VCaP (cell line): ENCODE results near the gene EIF3CL.
"Not testable (repeated sequence)": the region's sequence is repeated elsewhere in the genome, so short reads cannot be mapped to it uniquely, and the experiment has no call there.

Experiments used
- H3K27ac ChIP-seq: fragments of 450-650 bp; 2 replicates; pipeline ENCODE4 v1.5.1; 2017

Gene EIF3CL

DNA sequence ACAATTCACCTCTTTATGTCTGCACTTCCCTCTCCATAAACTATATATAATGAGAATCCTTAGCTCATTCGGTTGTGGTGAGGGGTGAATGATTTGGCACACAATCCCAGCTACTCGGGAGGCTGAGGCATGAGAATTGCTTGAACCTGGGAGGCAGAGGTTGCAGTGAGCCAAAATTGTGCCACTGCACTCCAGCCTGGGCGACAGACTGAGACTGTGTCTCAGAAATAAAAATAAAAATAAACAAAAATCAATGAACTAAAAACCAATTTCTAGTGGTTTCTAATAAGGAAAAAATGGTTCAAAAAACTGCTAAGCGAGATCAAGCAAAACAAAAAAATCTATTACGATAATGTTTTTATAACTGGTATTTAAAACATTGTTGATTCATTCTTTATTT, 40.2 kb downstream of the EIF3CL start, which contains the start of gene NPIPB6:
Gene NPIPB6, minus strand, starts transcription at position 101 of the 400 bp plus-strand sequence. CDS start 686 bp downstream, outside the sequence.
- not testable (repeated sequence) for H3K27ac ChIP-seq

DNA sequence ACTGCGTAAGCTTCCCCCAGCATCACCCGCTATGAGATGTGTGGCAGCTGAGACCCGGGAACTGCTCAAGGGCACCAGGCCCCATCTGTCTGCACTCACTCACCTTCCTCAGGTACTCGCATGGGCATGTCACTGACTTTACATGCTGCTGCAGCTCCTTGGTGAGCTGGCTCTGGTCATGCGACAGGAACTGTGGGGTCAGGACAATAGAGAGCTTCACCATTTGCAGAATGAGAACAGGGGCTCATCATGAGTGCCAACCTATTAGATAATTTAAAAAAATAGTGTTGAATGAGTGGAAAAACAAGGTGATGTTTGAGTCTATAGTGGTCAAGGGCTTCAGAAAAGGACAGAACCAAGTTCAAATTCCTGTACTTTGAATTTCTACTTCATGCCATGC, 41.0 kb downstream of the EIF3CL start:
- H3K27ac ChIP-seq = not testable (repeated sequence)

DNA sequence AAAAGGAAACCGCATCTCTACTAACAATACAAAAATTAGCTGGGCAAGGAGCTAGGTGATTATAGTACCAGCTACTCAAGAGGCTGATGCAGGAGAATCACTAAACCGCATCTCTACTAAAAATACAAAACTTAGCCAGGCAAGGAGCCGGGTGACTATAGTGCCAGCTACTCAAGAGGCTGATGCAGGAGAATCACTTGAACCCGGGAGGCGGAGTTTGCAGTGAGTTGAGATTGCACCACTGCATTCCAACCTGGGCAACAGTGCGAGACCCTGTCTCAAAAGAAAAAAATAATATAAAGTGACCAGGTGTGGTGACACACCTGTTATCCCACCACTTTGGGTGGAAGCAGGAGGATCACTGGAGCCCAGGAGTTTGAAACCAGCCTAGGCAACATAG, 65.4 kb downstream of the EIF3CL start:
- not testable (repeated sequence) for H3K27ac ChIP-seq

DNA sequence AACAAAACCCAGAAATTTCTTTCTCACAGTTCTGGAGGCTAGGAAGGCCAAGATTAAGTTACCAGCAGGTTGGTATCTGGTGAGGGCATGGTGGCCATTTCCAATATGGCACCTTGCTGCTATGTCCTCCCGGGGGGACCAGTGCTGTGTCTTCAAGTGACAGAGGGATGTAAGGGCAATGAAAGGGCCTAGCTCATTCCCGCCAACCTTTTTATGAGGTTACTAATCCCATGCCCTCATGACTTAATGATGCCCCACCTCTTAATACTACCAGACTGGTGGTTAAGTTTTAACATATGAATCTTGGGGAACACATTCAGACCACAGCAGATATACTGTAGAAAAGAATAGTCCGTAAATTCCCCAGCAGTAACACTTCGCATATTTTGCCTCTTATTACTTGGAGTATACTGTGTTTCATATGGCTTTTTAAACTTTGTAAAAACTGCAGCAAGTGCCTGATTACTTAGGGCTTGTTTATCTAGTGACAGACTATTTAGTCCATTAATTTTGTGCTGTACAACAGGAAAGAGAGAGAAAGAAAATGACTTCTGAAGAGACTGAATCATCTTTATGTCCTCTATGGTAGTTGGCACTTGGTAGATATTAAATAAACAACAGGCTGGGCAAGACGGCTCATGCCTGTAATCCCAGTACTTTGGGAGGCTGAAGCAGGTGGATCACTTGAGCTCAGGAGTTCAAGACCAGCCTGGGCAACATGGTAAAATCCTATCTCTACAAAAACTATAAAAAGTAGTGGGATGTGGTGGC, 66.5 kb downstream of the EIF3CL start:
- not testable (repeated sequence) for H3K27ac ChIP-seq

DNA sequence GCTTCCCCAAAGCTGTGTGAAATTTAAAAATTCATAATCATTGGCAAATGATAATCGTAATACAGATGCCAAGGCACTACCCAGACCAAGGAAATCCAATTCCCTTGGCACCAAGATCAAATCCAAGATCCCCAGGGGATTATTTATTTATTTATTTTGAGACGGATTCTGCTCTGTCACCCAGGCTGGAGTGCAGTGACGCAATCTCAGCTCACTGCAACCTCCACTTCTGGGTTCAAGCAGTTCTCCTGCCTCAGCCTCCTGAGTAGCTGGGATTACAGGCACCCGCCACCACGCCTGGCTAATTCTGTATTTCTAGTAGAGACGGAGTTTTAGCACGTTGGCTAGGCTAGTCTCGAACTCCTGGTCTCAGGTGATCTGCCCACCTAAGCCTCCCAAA, 68.0 kb downstream of the EIF3CL start:
- not testable (repeated sequence) for H3K27ac ChIP-seq

DNA sequence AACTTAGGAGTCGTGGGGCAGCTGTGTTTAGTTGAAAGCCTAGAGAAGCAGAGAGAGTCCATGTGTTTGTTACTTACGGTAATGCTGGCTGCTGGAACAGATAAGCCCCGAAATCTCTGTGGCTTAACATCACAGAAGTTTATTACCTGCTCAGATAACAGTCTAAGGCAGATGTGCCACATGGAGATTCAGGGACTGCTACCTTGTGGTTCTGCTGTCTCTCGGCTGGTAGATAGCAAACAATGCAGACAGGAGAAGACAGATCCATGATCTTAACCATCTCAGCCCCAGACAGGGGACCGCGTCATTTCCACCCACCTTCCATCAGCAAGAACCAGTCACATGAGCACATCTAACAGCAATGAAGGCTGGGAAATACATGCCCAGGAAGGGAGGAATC, 71.0 kb downstream of the EIF3CL start:
- not testable (repeated sequence) for H3K27ac ChIP-seq

DNA sequence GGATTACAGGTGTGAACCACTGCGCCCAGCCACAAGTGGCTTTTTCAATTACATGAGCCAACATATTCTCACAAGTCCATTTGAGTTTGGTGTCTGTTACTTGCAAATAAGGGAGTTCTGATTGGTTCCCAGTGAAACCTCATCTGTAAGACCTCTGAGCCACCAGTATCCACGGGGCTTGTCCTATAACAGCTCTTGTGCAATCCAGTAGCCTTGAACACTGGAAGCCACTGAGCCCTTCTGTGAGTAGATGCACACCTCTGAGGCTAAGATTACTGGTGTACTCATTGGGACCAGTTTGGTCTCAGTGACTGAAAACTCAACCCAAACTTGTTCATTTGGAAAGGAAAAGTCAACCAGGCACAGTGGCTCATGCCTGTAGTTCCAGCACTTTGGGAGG, 72.7 kb downstream of the EIF3CL start:
- H3K27ac ChIP-seq = not testable (repeated sequence)

DNA sequence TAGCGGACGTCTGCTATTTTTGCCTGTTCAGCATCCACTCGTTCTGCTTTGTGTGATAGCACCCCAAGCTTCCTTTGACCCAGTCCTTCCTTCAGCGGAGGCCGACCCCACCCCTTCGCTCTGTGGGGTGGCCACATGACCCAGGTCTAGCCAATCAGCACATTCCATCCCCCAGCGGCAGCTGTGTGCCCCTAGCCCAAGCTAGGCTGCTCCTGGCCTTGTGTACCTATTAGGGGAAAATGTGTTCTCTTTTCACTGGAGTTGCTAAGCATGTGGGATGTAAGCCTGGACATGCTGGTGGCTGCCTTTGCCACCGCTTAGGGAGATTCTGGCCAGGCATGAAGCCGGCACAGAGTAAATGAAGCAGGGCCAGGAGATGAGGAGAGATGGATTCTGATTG, 73.4 kb downstream of the EIF3CL start:
- H3K27ac ChIP-seq = not testable (repeated sequence)
